Ovary (tissue), 9 donors: ENCODE data around the gene RAB3B. TPM values are rescaled to one million over a fixed set of nuclear protein-coding genes. Genes with fewer than 3 reads are reported as not detected.

ENCODE experiments used
- DNase-seq, 5 donors: peaks; one replicate each; pipeline ENCODE4 v3.0.0-alpha.2; 2019 to 2020
- H3K27ac ChIP-seq, 2 donors: fragments of 200-600 bp; one replicate each; pipeline versions ENCODE4 v1.5.1 to v1.8.0; 2019 to 2022
- H3K27me3 ChIP-seq: fragments of 200-600 bp; one replicate; pipeline ENCODE4 v1.8.0; 2022
- H3K36me3 ChIP-seq: fragments of 200-600 bp; sonication (generic); one replicate; pipeline ENCODE4 v1.5.1; 2019
- H3K4me1 ChIP-seq: one replicate; pipeline ENCODE4 v1.8.1; 2013; ENCODE audit warnings: mild to moderate bottlenecking, moderate library complexity; ENCODE audit not compliant: insufficient read depth
- H3K4me3 ChIP-seq: fragments of 200-600 bp; sonication (generic); one replicate; pipeline ENCODE4 v1.5.1; 2017
- H3K9me3 ChIP-seq, 2 donors: fragments of 200-600 bp in 1 of 2; sonication (generic) in 1 of 2; one replicate each; pipeline versions ENCODE4 v1.5.1 to v1.8.1; 2013 to 2019; ENCODE audit warnings: mild to moderate bottlenecking in 1 of 2, moderate library complexity in 1 of 2
- CTCF ChIP-seq, 3 donors: fragments of 450-650 bp in 2 of 3; fragments of 200-600 bp in 1 of 3; IDR thresholded peaks; one replicate each; pipeline versions ENCODE4 v1.5.1 to v1.8.0; 2016 to 2022; ENCODE audit warnings: antibody characterized with exemption in 3 of 3, mild to moderate bottlenecking in 1 of 3
- EP300 ChIP-seq: sonication (generic); formaldehyde crosslinking; IDR thresholded peaks from one replicate; pipeline ENCODE4 v1.6.1; 2017; ENCODE audit warnings: antibody characterized with exemption
- POLR2A ChIP-seq: fragments of 450-650 bp; IDR thresholded peaks from one replicate; pipeline ENCODE4 v1.6.1; 2017; ENCODE audit warnings: antibody characterized with exemption, mild to moderate bottlenecking, moderate library complexity
- WGBS, 3 donors: extraction: QIAGEN DNeasy Blood & Tissue Kit in 1 of 3; methylation state at CpG; one replicate each; pipeline versions ENCODE4 v1.1.5 to v1.1.7; 2013 to 2017; 5-methylcytosine and 5-hydroxymethylcytosine counted together
- intact Hi-C, 4 donors: fragments of 100-400 bp; cut with DNase I; formaldehyde crosslinking; loops; one replicate each; pipeline versions ENCODE4 v1.11.0 to v1.15.1; 2022 to 2023
- polyA plus RNA-seq, 2 donors: library from polyadenylated mRNA; stranded (reverse); fragments of 200-250 nt in 1 of 2; fragments of 350-450 nt in 1 of 2; fragmentation: Illumina TruSeq in 1 of 2; extraction: RNeasy Lipid Tissue Mini Kit (QIAGEN cat#74804) in 1 of 2; gene quantifications; one replicate each; pipeline ENCODE4 v1.2.3, GENCODE V29; 2013 to 2014
- small RNA-seq: library from RNA; depleted of rRNA; stranded (forward); fragments of <200 nt; gene quantifications from one replicate; pipeline ENCODE3, GENCODE V24; 2016
- total RNA-seq, 7 donors: library from RNA; depleted of rRNA in 2 of 7; stranded (reverse); fragments of >200 nt in 2 of 7; fragmentation: NEBNext Ultra II Directional in 3 of 7; extraction: Animal tissue kit (Norgen Biotek cat#: 25700) in 3 of 7; gene quantifications; one replicate each; pipeline versions ENCODE4 v1.1.0 to v1.2.4, GENCODE V29; 2016 to 2023
- donor health status: DM: no; HTN: no; CAD: no; lungs with moderate emphysema.
- donor health status: DM: no; HTN: no; CAD: no.
- donor health status: Bipolar disorder and iron deficiency.
- donor health status: DM: yes; HTN: yes; CAD: no.
- donor health status: DM: no; HTN: no; CAD: no.
- donor health status: DM: yes; HTN: yes; CAD: no.

The RAB3B gene
- total and polyA plus RNA-seq, 9 donors = 1.1 to 8.2 (median 2.9) TPM

- Histone ChIP-seq H3K36me3 (no peaks in the 10 kb centered on the region), H3K27me3 (no peaks in the 10 kb centered on the region), H3K4me3 (no peak overlapping the region), H3K27ac (no peak overlapping the region), H3K4me1 (no peaks in the 10 kb centered on the region), H3K9me3 (no peaks in the 10 kb centered on the region)
- intact Hi-C loops = no loop called here
- DNase-seq = no peak
- 92 to 100% (median 99%) methylated on average over 2 of the region's 2 CpGs for WGBS, 3 donors
- no peak for TF ChIP-seq CTCF (IDR thresholded peaks at IDR 0.05)
- TF ChIP-seq POLR2A = no peak
- TF ChIP-seq EP300 = no peak
These were observed 131.2 kb downstream of the RAB3B start for GRCh38 chr1:51859333-51859732.

- DNase-seq = no peak
- intact Hi-C loops = no loop called here
- Histone ChIP-seq H3K4me3 (no peak overlapping the region), H3K9me3 (no peaks in the 10 kb centered on the region), H3K36me3 (no peaks in the 10 kb centered on the region), H3K27me3 (no peaks in the 10 kb centered on the region), H3K27ac (no peak overlapping the region), H3K4me1 (no peaks in the 10 kb centered on the region)
- TF ChIP-seq POLR2A (no peak), EP300 (no peak), CTCF (IDR thresholded peaks at IDR 0.05) (no peak)
- WGBS, 3 donors = 68 to 78% (median 74%) methylated on average over 1 of the region's 1 CpG
These were observed 131.6 kb downstream of the RAB3B start for GRCh38 chr1:51858892-51859291.

Small RNAs within 50 kb of the gene (small RNA-seq; reads per million reads assigned to genes)
- gene RN7SL290P (not detected), gene RNA5SP48 (0.15 reads per million)

Other genes with a start within 250 kb of the RAB3B start
- gene NRDC, start 112.0 kb downstream of the RAB3B start, total RNA-seq = 100 to 1,000 TPM in 3 of 7 donors, 10 to 100 TPM in 4; 55.7 to 121 (median 88.6) TPM
- gene NRDC, start 112.0 kb downstream of the RAB3B start, polyA plus RNA-seq = 10 to 100 TPM; 46.1 to 88.3 TPM
- 10 to 100 TPM in 5 of 7 donors, 1 to 10 TPM in 2; 7.1 to 14.1 (median 11.4) TPM for gene KTI12, start 43.1 kb upstream of the RAB3B start, total RNA-seq
- 10 to 100 TPM in 1 of 2 donors, 1 to 10 TPM in 1; 9.3 to 13.7 TPM for gene KTI12, start 43.1 kb upstream of the RAB3B start, polyA plus RNA-seq
- gene TXNDC12, start 64.5 kb upstream of the RAB3B start, total RNA-seq = 10 to 100 TPM; 33.0 to 52.8 (median 41.0) TPM
- 10 to 100 TPM; 27.3 to 29.4 TPM for gene TXNDC12, start 64.5 kb upstream of the RAB3B start, polyA plus RNA-seq
- 10 to 100 TPM; 37.8 to 68.1 (median 61.9) TPM for gene BTF3L4, start 65.6 kb upstream of the RAB3B start, total RNA-seq
- gene BTF3L4, start 65.6 kb upstream of the RAB3B start, polyA plus RNA-seq = 10 to 100 TPM; 51.9 to 73.9 TPM
- 10 to 100 TPM; 28.0 to 40.8 (median 34.1) TPM for gene ZFYVE9, start 151.4 kb upstream of the RAB3B start, total RNA-seq
- 10 to 100 TPM; 12.9 to 28.0 TPM for gene ZFYVE9, start 151.4 kb upstream of the RAB3B start, polyA plus RNA-seq